Sigmoid colon (tissue), 7 donors: ENCODE data around the gene LRRC49. TPM values are rescaled to one million over a fixed set of nuclear protein-coding genes. Genes with fewer than 3 reads are reported as not detected.

Experiments
- DNase-seq: peaks from one replicate; pipeline ENCODE4 v3.0.0-alpha.2; 2019
- H3K27ac ChIP-seq, 4 donors: fragments of 200-600 bp; sonication (generic); one replicate each; pipeline ENCODE4 v1.5.1; 2016 to 2019; ENCODE audit warnings: mild to moderate bottlenecking in 1 of 4
- H3K27me3 ChIP-seq, 3 donors: fragments of 200-600 bp; sonication (generic); one replicate each; pipeline ENCODE4 v1.5.1; 2019; ENCODE audit warnings: mild to moderate bottlenecking in 1 of 3
- H3K36me3 ChIP-seq, 4 donors: fragments of 200-600 bp; sonication (generic); one replicate each; pipeline ENCODE4 v1.5.1; 2016 to 2019
- H3K4me1 ChIP-seq, 4 donors: fragments of 200-600 bp; sonication (generic); one replicate each; pipeline ENCODE4 v1.5.1; 2017 to 2019
- H3K4me3 ChIP-seq, 4 donors: fragments of 200-600 bp; sonication (generic); one replicate each; pipeline ENCODE4 v1.5.1; 2017 to 2019; ENCODE audit warnings: mild to moderate bottlenecking in 2 of 4, moderate library complexity in 1 of 4
- H3K9me3 ChIP-seq, 4 donors: fragments of 200-600 bp in 3 of 4; sonication (generic) in 3 of 4; one replicate each; pipeline versions ENCODE4 v1.5.1 to v1.6.1; 2013 to 2019
- EP300 ChIP-seq, 4 donors: sonication (generic); formaldehyde crosslinking; IDR thresholded peaks; one replicate each; pipeline ENCODE4 v1.6.1; 2017; ENCODE audit warnings: antibody characterized with exemption in 4 of 4
- POLR2A ChIP-seq, 2 donors: fragments of 450-650 bp; IDR thresholded peaks; one replicate each; pipeline ENCODE4 v1.6.1; 2016; ENCODE audit warnings: antibody characterized with exemption in 2 of 2, mild to moderate bottlenecking in 2 of 2, moderate library complexity in 2 of 2
- POLR2AphosphoS5 ChIP-seq, 4 donors: sonication (generic); formaldehyde crosslinking; IDR thresholded peaks; one replicate each; pipeline ENCODE4 v1.6.1; 2017; ENCODE audit warnings: antibody characterized with exemption in 4 of 4
- WGBS, 2 donors: extraction: QIAGEN DNeasy Blood & Tissue Kit; methylation state at CpG; one replicate each; pipeline ENCODE4 v1.1.7; 2013; 5-methylcytosine and 5-hydroxymethylcytosine counted together
- intact Hi-C: fragments of 100-400 bp; cut with DNase I; formaldehyde crosslinking; loops from one replicate; pipeline ENCODE4 v1.15.1; 2023
- polyA plus RNA-seq, 3 donors: library from polyadenylated mRNA; stranded (reverse); fragments of 200-250 nt; gene quantifications; one replicate each; pipeline ENCODE4 v1.2.3, GENCODE V29; 2013
- total RNA-seq, 4 donors: library from RNA; depleted of rRNA; stranded (reverse); fragments of >200 nt; gene quantifications; one replicate each; pipeline ENCODE4 v1.1.0, GENCODE V29; 2016
- TF ChIP-seq, protein P1 (sequence below), 4 experiments: fragments of 450-650 bp in 3 of 4; fragments of 200-600 bp in 1 of 4; IDR thresholded peaks; one replicate each; pipeline ENCODE4 v1.5.1; 2016 to 2019; ENCODE audit warnings: antibody characterized with exemption in 4 of 4, mild to moderate bottlenecking in 3 of 4, moderate library complexity in 2 of 4
- donor health status: healthy with polysubstance abuse.
- donor health status: Bipolar disorder and iron deficiency.
- donor health status: healthy.

The LRRC49 gene
- total and polyA plus RNA-seq, 7 donors: 1.6 to 20.2 (median 10.3) TPM

DNA sequence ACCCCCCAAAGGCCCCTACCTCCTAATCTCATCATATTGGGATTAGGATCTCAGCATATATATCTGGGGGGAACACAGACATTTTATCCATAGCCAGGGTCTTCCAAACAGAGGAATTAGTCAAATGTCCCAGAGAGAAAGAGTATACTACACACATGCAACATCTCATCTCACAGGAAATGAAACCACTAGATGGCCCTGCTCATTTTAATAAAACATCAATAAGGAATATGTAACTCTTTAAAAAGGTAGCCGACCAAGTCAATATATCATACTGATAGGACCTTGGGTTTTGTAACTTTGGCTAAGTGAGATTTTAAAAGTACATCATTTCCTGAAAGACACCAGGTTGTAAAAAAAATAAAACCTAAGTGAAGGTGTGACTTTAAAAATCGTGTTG is 177.1 kb downstream of the LRRC49 start:
- no peaks in the 10 kb centered on the region for H3K27me3 ChIP-seq
- peaks cover 0 to 3% (median 0%) of the 10 kb centered on the region in 4 donors for H3K9me3 ChIP-seq
- H3K27ac ChIP-seq: no peak overlapping the region
- H3K4me1 ChIP-seq: no peaks in the 10 kb centered on the region
- TF ChIP-seq POLR2A (IDR thresholded peaks at IDR 0.05) (no peak), POLR2AphosphoS5 (IDR thresholded peaks at IDR 0.05) (no peak), EP300 (IDR thresholded peaks at IDR 0.05) (no peak)
- TF ChIP-seq, protein P1, sequence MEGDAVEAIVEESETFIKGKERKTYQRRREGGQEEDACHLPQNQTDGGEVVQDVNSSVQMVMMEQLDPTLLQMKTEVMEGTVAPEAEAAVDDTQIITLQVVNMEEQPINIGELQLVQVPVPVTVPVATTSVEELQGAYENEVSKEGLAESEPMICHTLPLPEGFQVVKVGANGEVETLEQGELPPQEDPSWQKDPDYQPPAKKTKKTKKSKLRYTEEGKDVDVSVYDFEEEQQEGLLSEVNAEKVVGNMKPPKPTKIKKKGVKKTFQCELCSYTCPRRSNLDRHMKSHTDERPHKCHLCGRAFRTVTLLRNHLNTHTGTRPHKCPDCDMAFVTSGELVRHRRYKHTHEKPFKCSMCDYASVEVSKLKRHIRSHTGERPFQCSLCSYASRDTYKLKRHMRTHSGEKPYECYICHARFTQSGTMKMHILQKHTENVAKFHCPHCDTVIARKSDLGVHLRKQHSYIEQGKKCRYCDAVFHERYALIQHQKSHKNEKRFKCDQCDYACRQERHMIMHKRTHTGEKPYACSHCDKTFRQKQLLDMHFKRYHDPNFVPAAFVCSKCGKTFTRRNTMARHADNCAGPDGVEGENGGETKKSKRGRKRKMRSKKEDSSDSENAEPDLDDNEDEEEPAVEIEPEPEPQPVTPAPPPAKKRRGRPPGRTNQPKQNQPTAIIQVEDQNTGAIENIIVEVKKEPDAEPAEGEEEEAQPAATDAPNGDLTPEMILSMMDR (IDR thresholded peaks at IDR 0.05): no peak
- H3K36me3 ChIP-seq: no peaks in the 10 kb centered on the region
- intact Hi-C loops: no loop called here
- 20 to 67% methylated on average over 2 of the region's 2 CpGs for WGBS, 2 donors
- H3K4me3 ChIP-seq: no peak overlapping the region
- DNase-seq: no peak

DNA sequence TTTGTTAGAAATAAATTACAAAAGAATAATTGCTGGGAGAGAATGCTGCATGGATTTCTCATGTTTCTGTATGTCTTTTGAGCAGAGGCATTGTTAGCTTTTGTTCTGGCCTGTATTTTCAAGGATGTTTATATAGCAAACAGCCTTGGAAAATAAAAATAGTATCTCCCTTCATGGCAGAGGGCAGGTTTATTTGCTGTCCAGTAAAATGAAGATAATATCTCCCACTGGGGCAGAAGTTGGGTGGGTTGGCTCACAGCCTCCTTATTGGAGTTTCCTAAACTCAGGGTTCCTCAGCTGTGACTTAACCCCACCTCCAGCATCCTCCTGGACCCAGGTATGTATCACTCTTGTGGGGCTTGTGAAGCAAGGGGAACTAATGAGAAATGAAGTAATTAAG is 178.9 kb downstream of the LRRC49 start:
- no peak for TF ChIP-seq POLR2AphosphoS5 (IDR thresholded peaks at IDR 0.05)
- TF ChIP-seq, protein P1 (IDR thresholded peaks at IDR 0.05): no peak
- TF ChIP-seq POLR2A (IDR thresholded peaks at IDR 0.05): no peak
- TF ChIP-seq EP300 (IDR thresholded peaks at IDR 0.05): no peak
- H3K9me3 ChIP-seq: peaks cover 0 to 3% (median 0%) of the 10 kb centered on the region in 4 donors
- H3K27ac ChIP-seq: no peak overlapping the region
- no peaks in the 10 kb centered on the region for H3K4me1 ChIP-seq
- intact Hi-C loops: no loop called here
- H3K27me3 ChIP-seq: no peaks in the 10 kb centered on the region
- H3K4me3 ChIP-seq: no peak overlapping the region
- no peak for DNase-seq
- H3K36me3 ChIP-seq: no peaks in the 10 kb centered on the region

DNA sequence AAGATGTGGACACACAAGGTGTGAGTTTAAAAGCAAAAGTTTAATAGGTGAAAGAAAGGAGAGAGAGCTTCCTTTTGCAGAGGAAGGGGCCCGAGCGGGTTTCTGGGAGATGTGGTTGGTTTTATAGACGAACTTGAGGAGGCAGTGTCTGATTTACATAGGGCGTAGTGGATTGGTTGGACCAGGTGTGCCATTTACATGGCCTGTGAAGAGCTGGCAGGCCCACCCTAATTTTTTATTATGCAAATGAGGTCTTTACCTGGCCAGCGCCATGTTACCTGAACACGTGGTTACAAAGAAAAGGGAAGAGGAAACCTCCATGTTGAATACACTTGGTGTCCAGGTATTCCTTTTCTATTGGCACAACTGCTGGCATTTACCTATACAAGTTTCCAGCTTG is 179.8 kb downstream of the LRRC49 start:
- WGBS, 2 donors: 92 to 95% methylated on average over 6 of the region's 6 CpGs
- TF ChIP-seq POLR2A (IDR thresholded peaks at IDR 0.05): no peak
- no peak for TF ChIP-seq EP300 (IDR thresholded peaks at IDR 0.05)
- TF ChIP-seq POLR2AphosphoS5 (IDR thresholded peaks at IDR 0.05): no peak
- TF ChIP-seq, protein P1 (IDR thresholded peaks at IDR 0.05): no peak
- Histone ChIP-seq H3K4me3 (no peak overlapping the region), H3K9me3 (peaks cover 0 to 3% (median 0%) of the 10 kb centered on the region in 4 donors), H3K27ac (no peak overlapping the region), H3K27me3 (no peaks in the 10 kb centered on the region), H3K4me1 (no peaks in the 10 kb centered on the region), H3K36me3 (no peaks in the 10 kb centered on the region)
- intact Hi-C loops: no loop called here
- no peak for DNase-seq

DNA sequence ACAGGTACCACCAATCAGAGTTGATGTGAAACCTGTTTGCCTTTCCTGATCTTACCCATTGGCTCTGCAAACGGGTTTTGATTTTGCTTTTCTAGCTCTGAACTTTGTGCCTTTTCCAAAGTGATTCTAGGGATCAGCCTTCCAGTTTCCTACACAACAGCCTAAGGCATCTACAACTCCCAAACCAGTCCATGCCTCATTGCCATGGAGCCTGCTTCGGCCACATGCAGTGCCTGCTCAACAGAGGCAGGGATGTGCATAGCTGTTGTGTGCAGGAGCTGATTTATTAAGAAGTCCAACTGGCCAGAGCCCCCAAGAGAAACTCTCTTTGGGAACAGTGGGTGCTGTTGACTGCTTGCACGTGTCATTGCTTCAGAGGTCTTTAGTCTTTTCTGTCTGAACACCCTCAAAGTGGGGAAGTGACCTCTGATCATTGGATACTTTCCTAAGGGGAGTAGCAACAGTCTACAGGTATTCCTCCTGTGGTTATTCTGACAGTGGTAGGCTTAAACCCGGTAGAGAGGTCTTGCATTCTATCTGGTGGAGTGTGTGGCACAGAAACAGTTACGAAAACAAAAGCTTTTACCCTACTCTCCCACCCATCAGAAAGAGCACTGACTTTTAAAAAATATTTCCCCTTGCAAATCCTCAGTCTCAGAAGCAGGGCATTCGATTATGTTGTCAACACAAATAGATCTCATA is 186.0 kb downstream of the LRRC49 start:
- no peaks in the 10 kb centered on the region for H3K36me3 ChIP-seq
- peaks cover 0 to 8% (median 3%) of the 10 kb centered on the region in 4 donors for H3K4me1 ChIP-seq
- no peak for TF ChIP-seq EP300 (IDR thresholded peaks at IDR 0.05)
- TF ChIP-seq POLR2AphosphoS5 (IDR thresholded peaks at IDR 0.05): no peak
- TF ChIP-seq, protein P1 (IDR thresholded peaks at IDR 0.05): no peak
- no peak for TF ChIP-seq POLR2A (IDR thresholded peaks at IDR 0.05)
- no peak for DNase-seq
- no peak overlapping the region for H3K27ac ChIP-seq
- 11 to 45% methylated on average over 6 of the region's 6 CpGs for WGBS, 2 donors
- no peaks in the 10 kb centered on the region for H3K9me3 ChIP-seq
- H3K27me3 ChIP-seq: no peaks in the 10 kb centered on the region
- H3K4me3 ChIP-seq: no peak overlapping the region
- intact Hi-C loops: no loop called here
